Endothelial cell of umbilical vein (primary cell): ENCODE measurements around the gene CCDC47. TPM values are rescaled to one million over a fixed set of nuclear protein-coding genes. Genes with fewer than 3 reads are reported as not detected.

Source experiments
- BruUV-seq: library from RNA; stranded (reverse); fragments of 400-500 nt; replicated peaks from 2 replicates; lab custom pipeline; 2021; lab: Mats Ljungman, UMichigan
- CTCF ChIA-PET: fragments of 300-600, 350-600 bp; sonication (Branson Sonifier 250); formaldehyde crosslinking; loops from one replicate; lab custom pipeline; 2021; ENCODE audit warnings: antibody characterized with exemption, inconsistent platforms; lab: Charles Lee
- POLR2A ChIA-PET: fragments of 300-600, 350-600 bp; sonication (Branson Sonifier 250); formaldehyde crosslinking; loops from one replicate; lab custom pipeline; 2021; ENCODE audit warnings: antibody characterized with exemption, inconsistent platforms; lab: Charles Lee
- DNase-seq: peaks from one replicate; pipeline ENCODE4 v3.0.0-alpha.2; 2011; ENCODE audit warnings: low read depth, low spot score
- FAIRE-seq: peaks from 2 replicates; lab custom pipeline; 2011; peaks lifted over from hg19 to GRCh38; lab: Jason Lieb, UNC
- H2AFZ ChIP-seq: 2 replicates; pipeline ENCODE4 v1.6.0; 2012; ENCODE audit warnings: low read depth, low read length, control low read depth, inconsistent platforms
- H3K27ac ChIP-seq: 2 replicates; pipeline ENCODE4 v1.5.1; 2011; ENCODE audit warnings: low read depth, mild to moderate bottlenecking, control low read depth, low read length, moderate library complexity; ENCODE audit not compliant: insufficient read depth
- H3K27me3 ChIP-seq, 2 experiments: 2 replicates each; pipeline versions ENCODE4 v1.6.0 to v1.6.1; 2011; ENCODE audit warnings: low read length in 2 of 2, mixed read lengths in 1 of 2; ENCODE audit not compliant: control insufficient read depth in 2 of 2, insufficient read depth in 2 of 2
- H3K36me3 ChIP-seq, 2 experiments: 2 replicates in 1 of 2; 3 replicates in 1 of 2; pipeline ENCODE4 v1.5.1; 2011; ENCODE audit warnings: low read length in 2 of 2, mild to moderate bottlenecking in 1 of 2, moderate library complexity in 1 of 2; ENCODE audit not compliant: control insufficient read depth in 2 of 2, insufficient read depth in 2 of 2; ENCODE audit errors: extremely low read depth in 1 of 2
- H3K4me1 ChIP-seq: 3 replicates; pipeline ENCODE4 v1.5.1; 2011; ENCODE audit warnings: mild to moderate bottlenecking, low read length; ENCODE audit not compliant: control insufficient read depth, insufficient read depth; ENCODE audit errors: extremely low read depth
- H3K4me2 ChIP-seq: 2 replicates; pipeline ENCODE4 v1.6.1; 2011; ENCODE audit warnings: low read length, control low read depth, mixed read lengths; ENCODE audit not compliant: insufficient read depth
- H3K4me3 ChIP-seq, 3 experiments: fragments of 200-600 bp in 1 of 3; sonication (generic), shearing (Covaris generic) in 1 of 3; replicated peaks in 1 of 3; 2 replicates each; pipeline ENCODE4 v1.5.1; 2011 to 2016; ENCODE audit warnings: control low read depth in 3 of 3, low read length in 3 of 3, mild to moderate bottlenecking in 2 of 3, inconsistent platforms in 1 of 3, low read depth in 1 of 3, moderate library complexity in 1 of 3; ENCODE audit not compliant: insufficient read depth in 1 of 3
- H3K79me2 ChIP-seq: 2 replicates; pipeline ENCODE4 v1.6.0; 2012; ENCODE audit warnings: low read length, inconsistent platforms; ENCODE audit not compliant: control insufficient read depth, insufficient read depth
- H3K9ac ChIP-seq: replicated peaks from 2 replicates; pipeline ENCODE3; 2011; ENCODE audit warnings: low read length, control low read depth; ENCODE audit not compliant: insufficient read depth; ENCODE audit errors: extremely low read depth
- H3K9me1 ChIP-seq: replicated peaks from 3 replicates; pipeline ENCODE4 v1.6.0; 2011; ENCODE audit warnings: mild to moderate bottlenecking, low read length; ENCODE audit not compliant: control insufficient read depth, insufficient read depth; ENCODE audit errors: extremely low read depth
- H3K9me3 ChIP-seq: replicated peaks from 2 replicates; pipeline ENCODE4 v1.5.1; 2012; ENCODE audit warnings: low read length, inconsistent platforms; ENCODE audit not compliant: control insufficient read depth, insufficient read depth
- H4K20me1 ChIP-seq: replicated peaks from 2 replicates; pipeline ENCODE3; 2011; ENCODE audit warnings: mild to moderate bottlenecking, low read length; ENCODE audit not compliant: control insufficient read depth, insufficient read depth; ENCODE audit errors: extremely low read depth
- FOS ChIP-seq: IDR thresholded peaks from 2 replicates; pipeline ENCODE4 v1.6.1; 2011; ENCODE audit warnings: mild to moderate bottlenecking, low read length, moderate library complexity, borderline replicate concordance; ENCODE audit not compliant: insufficient read depth
- GATA2 ChIP-seq: IDR thresholded peaks from 2 replicates; pipeline ENCODE4 v1.7.0; 2011; ENCODE audit warnings: low read depth, mild to moderate bottlenecking, moderate library complexity, mixed read lengths, low read length; ENCODE audit not compliant: insufficient read length, insufficient read depth
- JUN ChIP-seq: IDR thresholded peaks from 2 replicates; pipeline ENCODE4 v1.6.1; 2011; ENCODE audit warnings: borderline replicate concordance, low read depth; ENCODE audit not compliant: insufficient read length, insufficient read depth
- dilution Hi-C: fragments of 300-500 bp; cut with MboI; formaldehyde crosslinking; loops from one replicate; pipeline ENCODE4 v1.15.0; 2019; ENCODE audit warnings: low sequenced_read_pairs; ENCODE audit not compliant: extremely low pct_ligation_motif_present
- intact Hi-C: fragments of 100-400 bp; cut with micrococcal nuclease; formaldehyde crosslinking; loops from one replicate; pipeline ENCODE4 v1.10.0; 2022
- polyA plus RNA-seq, 4 experiments: library from polyadenylated mRNA; depleted of rRNA in 3 of 4; stranded (reverse) in 3 of 4; unstranded in 1 of 4; fragments of >200 nt; gene quantifications; 2 replicates each; pipeline versions ENCODE4 v1.2.1 to v1.2.3, GENCODE V29; 2011 to 2012; ENCODE audit warnings: missing spikeins in 1 of 4
- total RNA-seq: library from RNA; stranded (reverse); gene quantifications from 2 replicates; pipeline ENCODE4 v1.2.3, GENCODE V29; 2021
- TF ChIP-seq, protein P1 (sequence below): IDR thresholded peaks from 2 replicates; pipeline ENCODE4 v1.6.1; 2011; ENCODE audit not compliant: insufficient read depth, insufficient read length
- TF ChIP-seq, protein P2 (sequence below), 2 donors: IDR thresholded peaks; 1 replicate in 1 of 2; 2 replicates in 1 of 2; pipeline ENCODE4 v1.5.1; 2011; ENCODE audit warnings: low read length in 2 of 2, mild to moderate bottlenecking in 2 of 2, moderate library complexity in 2 of 2, control low read depth in 1 of 2, inconsistent platforms in 1 of 2, low read depth in 1 of 2; ENCODE audit not compliant: insufficient read depth in 1 of 2; ENCODE audit errors: extremely low read depth in 1 of 2

CCDC47 gene
- total and polyA plus RNA-seq, 2 donors (not counting 3 experiments of a cell fraction or from before 2014, with no cell fraction given), result 21.7 to 76.5 TPM

DNA sequence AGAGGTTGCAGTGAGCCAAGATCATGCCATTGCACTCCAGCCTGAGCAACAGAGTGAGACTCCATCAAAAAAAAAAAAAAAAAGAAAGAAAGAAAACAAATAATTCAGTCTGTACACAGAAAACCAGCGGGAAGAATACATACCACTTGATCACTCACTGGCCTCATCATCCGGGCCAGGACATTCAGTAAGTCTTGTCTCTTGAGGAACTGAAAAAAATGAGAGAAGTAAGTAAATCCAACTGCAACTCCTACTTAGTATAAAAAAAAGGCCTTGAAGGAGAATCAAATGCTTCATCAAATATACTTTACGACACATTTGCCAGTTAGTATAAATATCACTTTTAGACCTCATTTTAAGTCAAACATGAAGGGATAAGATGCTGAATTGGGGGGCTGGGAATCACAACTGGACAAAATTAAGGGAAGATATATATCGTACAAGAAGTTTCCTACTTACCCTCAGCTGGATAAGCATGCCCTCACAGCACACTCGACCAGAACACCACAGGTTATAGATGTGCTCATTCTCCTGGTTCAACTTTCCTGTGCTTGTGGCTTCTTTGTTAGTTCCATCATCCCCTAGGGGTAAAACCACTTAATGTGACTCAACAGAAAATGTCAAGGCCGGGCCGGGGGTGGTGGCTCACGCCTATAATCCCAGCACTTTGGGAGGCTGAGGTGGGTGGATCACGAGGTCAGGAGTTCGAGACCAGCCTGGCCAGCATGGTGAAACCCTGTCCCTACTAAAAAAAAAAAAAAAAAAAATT is 12.4 kb downstream of the CCDC47 start:
- ChIA-PET POLR2A (interaction anchor here (1.2 kb wide), 1 partner anchor 12 kb away, joined by 3 read pairs; the partner anchor contains the start of gene CCDC47), CTCF (interaction anchor here (1.2 kb wide), 1 partner anchor 12 kb away, joined by 4 read pairs; the partner anchor contains the start of gene CCDC47)
- no peak overlapping the region for H3K4me3 ChIP-seq
- TF ChIP-seq, protein P1, sequence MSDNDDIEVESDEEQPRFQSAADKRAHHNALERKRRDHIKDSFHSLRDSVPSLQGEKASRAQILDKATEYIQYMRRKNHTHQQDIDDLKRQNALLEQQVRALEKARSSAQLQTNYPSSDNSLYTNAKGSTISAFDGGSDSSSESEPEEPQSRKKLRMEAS, result no peak
- TF ChIP-seq GATA2 (no peak), FOS (no peak), JUN (no peak)
- TF ChIP-seq, protein P2, sequence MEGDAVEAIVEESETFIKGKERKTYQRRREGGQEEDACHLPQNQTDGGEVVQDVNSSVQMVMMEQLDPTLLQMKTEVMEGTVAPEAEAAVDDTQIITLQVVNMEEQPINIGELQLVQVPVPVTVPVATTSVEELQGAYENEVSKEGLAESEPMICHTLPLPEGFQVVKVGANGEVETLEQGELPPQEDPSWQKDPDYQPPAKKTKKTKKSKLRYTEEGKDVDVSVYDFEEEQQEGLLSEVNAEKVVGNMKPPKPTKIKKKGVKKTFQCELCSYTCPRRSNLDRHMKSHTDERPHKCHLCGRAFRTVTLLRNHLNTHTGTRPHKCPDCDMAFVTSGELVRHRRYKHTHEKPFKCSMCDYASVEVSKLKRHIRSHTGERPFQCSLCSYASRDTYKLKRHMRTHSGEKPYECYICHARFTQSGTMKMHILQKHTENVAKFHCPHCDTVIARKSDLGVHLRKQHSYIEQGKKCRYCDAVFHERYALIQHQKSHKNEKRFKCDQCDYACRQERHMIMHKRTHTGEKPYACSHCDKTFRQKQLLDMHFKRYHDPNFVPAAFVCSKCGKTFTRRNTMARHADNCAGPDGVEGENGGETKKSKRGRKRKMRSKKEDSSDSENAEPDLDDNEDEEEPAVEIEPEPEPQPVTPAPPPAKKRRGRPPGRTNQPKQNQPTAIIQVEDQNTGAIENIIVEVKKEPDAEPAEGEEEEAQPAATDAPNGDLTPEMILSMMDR (IDR thresholded peaks at IDR 0.05; ENCODE audit: extremely low read depth in 1 of 2, insufficient read depth in 1 of 2, low read depth in 1 of 2, low read length in 2 of 2), result no peak
- intact Hi-C loops (no loop called here), dilution Hi-C loops (no loop called here)
- H3K9ac ChIP-seq, result no peak overlapping the region
- peaks cover 9% of the 10 kb centered on the region for H3K4me1 ChIP-seq
- no peak overlapping the region for H3K27ac ChIP-seq
- no peaks in the 10 kb centered on the region for H3K27me3 ChIP-seq
- DNase-seq (no peak), FAIRE-seq (no peak)
- H3K36me3 ChIP-seq, result peaks cover 12 to 22% of the 10 kb centered on the region in 2 experiments
- BruUV-seq, result no TSS peak
- no peak overlapping the region for H3K4me2 ChIP-seq
- H3K9me3 ChIP-seq, result no peaks in the 10 kb centered on the region
- peaks cover 10% of the 10 kb centered on the region for H3K79me2 ChIP-seq
- peaks cover 4% of the 10 kb centered on the region for H4K20me1 ChIP-seq
- H3K9me1 ChIP-seq, result no peaks in the 10 kb centered on the region
- H2AFZ ChIP-seq, result no peak overlapping the region
